Measurements from ENCODE around the gene HSP90AB1. TPM values are rescaled to one million over a fixed set of nuclear protein-coding genes. Genes with fewer than 3 reads are reported as not detected.

The HSP90AB1 gene
- total RNA-seq, 1 experiment from 2014 or later: 1,986 TPM

DNA sequence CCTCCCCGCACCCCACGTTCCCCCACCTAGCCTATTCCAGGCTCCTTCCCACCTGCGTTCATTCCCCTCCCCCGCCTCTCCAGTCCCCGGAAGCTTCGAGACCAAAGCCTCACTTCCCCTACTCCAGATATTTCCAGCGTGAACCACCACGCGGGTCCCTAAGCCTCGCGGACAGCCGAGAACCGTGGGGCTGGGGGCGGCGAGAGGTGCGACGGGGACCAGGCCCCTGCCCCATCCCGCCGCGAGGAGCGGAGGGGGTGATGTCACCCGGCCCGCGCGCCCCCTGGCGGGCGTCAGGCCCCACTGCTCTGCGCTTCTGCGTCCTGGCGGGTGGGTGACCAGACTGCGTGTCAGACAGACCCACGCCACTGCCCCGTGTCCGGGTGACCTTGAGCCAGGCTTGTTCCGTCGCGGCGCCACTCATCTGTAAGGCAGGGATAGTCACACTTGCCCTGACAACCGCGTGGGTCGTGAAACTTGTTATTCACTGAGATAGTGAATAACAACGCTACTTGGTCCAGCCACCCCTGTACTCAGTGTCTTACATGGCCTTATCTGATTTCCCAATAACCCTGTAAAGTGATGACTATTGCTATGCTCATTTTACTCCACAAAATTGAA is 9.0 kb upstream of the HSP90AB1 start:
- Histone ChIP-seq H2BK20ac (ENCODE audit: low read depth, low read length, poor library complexity, severe bottlenecking) (no peak overlapping the region), H2BK5ac (ENCODE audit: insufficient read length, low read length) (no peak overlapping the region), H3K56ac (ENCODE audit: insufficient read length, low read depth, low read length) (no peak overlapping the region), H3K79me2 (ENCODE audit: insufficient read depth, low read length) (no peaks in the 10 kb centered on the region), H3K18ac (ENCODE audit: insufficient read length, low read depth, low read length) (peak overlapping the region; percentile 22), H3K23ac (ENCODE audit: insufficient read length, low read depth, low read length) (no peak overlapping the region), H2AFZ (ENCODE audit: low read length) (no peak overlapping the region), H3K79me1 (ENCODE audit: insufficient read depth, low read depth, low read length, poor library complexity, severe bottlenecking) (no peaks in the 10 kb centered on the region), H2BK12ac (ENCODE audit: insufficient read length, low read depth, low read length) (no peak overlapping the region), H3K23me2 (ENCODE audit: insufficient read length, low read depth, low read length, poor library complexity, severe bottlenecking) (peaks cover 3% of the 10 kb centered on the region), H3K27me3 (ENCODE audit: insufficient read depth, low read length) (no peaks in the 10 kb centered on the region), H2BK15ac (ENCODE audit: low read depth, low read length) (no peak overlapping the region), H3K9me3 (ENCODE audit: control insufficient read depth, low read depth, low read length) (no peaks in the 10 kb centered on the region), H4K5ac (ENCODE audit: insufficient read length, low read depth, low read length) (no peak overlapping the region), H3K14ac (ENCODE audit: insufficient read depth, low read length) (no peak overlapping the region; the same call in 1 of the 2 replicates), H2BK120ac (ENCODE audit: low read depth, low read length, poor library complexity, severe bottlenecking) (no peak overlapping the region), H3K27ac (ENCODE audit: insufficient read length, low read depth, low read length) (no peak overlapping the region), H4K8ac (replicated peaks; ENCODE audit: insufficient read length, low read depth, low read length) (no peak overlapping the region), H3T11ph (ENCODE audit: low read length) (no peak overlapping the region), H3K4me2 (ENCODE audit: insufficient read depth, insufficient read length, low read length) (peak overlapping the region; percentile 21), H4K20me1 (ENCODE audit: control insufficient read depth, insufficient read depth, insufficient read length) (no peaks in the 10 kb centered on the region), H3K9ac (ENCODE audit: extremely low read depth, insufficient read length, low read length) (peak overlapping the region; percentile 16), H4K91ac (ENCODE audit: insufficient read length, low read depth, low read length) (no peak overlapping the region), H3K4ac (ENCODE audit: low read depth, low read length) (no peak overlapping the region), H2AK5ac (ENCODE audit: insufficient read length, low read length) (no peak overlapping the region), H3K4me1 (ENCODE audit: insufficient read depth, low read length) (no peaks in the 10 kb centered on the region; the same call in 1 of the 2 replicates)
- TF ChIP-seq, protein P1, sequence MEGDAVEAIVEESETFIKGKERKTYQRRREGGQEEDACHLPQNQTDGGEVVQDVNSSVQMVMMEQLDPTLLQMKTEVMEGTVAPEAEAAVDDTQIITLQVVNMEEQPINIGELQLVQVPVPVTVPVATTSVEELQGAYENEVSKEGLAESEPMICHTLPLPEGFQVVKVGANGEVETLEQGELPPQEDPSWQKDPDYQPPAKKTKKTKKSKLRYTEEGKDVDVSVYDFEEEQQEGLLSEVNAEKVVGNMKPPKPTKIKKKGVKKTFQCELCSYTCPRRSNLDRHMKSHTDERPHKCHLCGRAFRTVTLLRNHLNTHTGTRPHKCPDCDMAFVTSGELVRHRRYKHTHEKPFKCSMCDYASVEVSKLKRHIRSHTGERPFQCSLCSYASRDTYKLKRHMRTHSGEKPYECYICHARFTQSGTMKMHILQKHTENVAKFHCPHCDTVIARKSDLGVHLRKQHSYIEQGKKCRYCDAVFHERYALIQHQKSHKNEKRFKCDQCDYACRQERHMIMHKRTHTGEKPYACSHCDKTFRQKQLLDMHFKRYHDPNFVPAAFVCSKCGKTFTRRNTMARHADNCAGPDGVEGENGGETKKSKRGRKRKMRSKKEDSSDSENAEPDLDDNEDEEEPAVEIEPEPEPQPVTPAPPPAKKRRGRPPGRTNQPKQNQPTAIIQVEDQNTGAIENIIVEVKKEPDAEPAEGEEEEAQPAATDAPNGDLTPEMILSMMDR (conservative IDR thresholded peaks at IDR 0.05): peak; percentile 99
- WGBS (ENCODE audit: extremely low coverage, insufficient read length, low lambda C conversion rate): no CpG with 5 or more reads among the region's 42 CpGs
- no peaks in the 10 kb centered on the region for H3K9me3 Mint-ChIP-seq
- H3K27ac Mint-ChIP-seq: peak overlapping the region in 2 of 3 experiments; percentile 94 to 97; a peak in 4 of 7 replicates
- H3K27me3 Mint-ChIP-seq (ENCODE audit: low read depth): peaks cover 16% of the 10 kb centered on the region
- peak; percentile 69 for DNase-seq
- peak overlapping the region; percentile 71 to 84 for H3K4me3 Mint-ChIP-seq
- peaks cover 35 to 38% of the 10 kb centered on the region in 2 experiments for H3K4me1 Mint-ChIP-seq
- H3K36me3 Mint-ChIP-seq (ENCODE audit: insufficient read depth in 1 of 3, low read depth in 3 of 3): peaks cover 13 to 27% (median 25%) of the 10 kb centered on the region in 3 experiments; a peak in 6 of 7 replicates
